ENCODE measurements around the gene NCOA7.

The NCOA7 gene

GRCh38 chr6:125794342-125795137, 3.8 kb downstream of the NCOA7 start:
- no peak for ATAC-seq
- TF ChIP-seq ISL1 (CRISPR knock-in tag; IDR thresholded peaks at IDR 0.05) (peak; percentile 76), TSHZ2 (CRISPR knock-in tag; IDR thresholded peaks at IDR 0.05) (no peak), SNAI2 (CRISPR knock-in tag; IDR thresholded peaks at IDR 0.05) (no peak), ZFP3 (CRISPR knock-in tag; IDR thresholded peaks at IDR 0.05) (no peak), ARNTL (CRISPR knock-in tag; IDR thresholded peaks at IDR 0.05; ENCODE audit: borderline replicate concordance, low read depth) (no peak), TOX (CRISPR knock-in tag; IDR thresholded peaks at IDR 0.05; ENCODE audit: borderline replicate concordance) (no peak), PPARA (CRISPR knock-in tag; IDR thresholded peaks at IDR 0.05; ENCODE audit: borderline replicate concordance) (no peak), ZNF565 (CRISPR knock-in tag; conservative IDR thresholded peaks at IDR 0.05; ENCODE audit: low read depth) (no peak), CSRNP3 (CRISPR knock-in tag; IDR thresholded peaks at IDR 0.05) (peak; percentile 70; the same call in 1 of the 2 replicates), CSDC2 (CRISPR knock-in tag; IDR thresholded peaks at IDR 0.05) (no peak), POU6F1 (CRISPR knock-in tag; IDR thresholded peaks at IDR 0.05; ENCODE audit: borderline replicate concordance, low read depth) (no peak), PATZ1 (CRISPR knock-in tag; IDR thresholded peaks at IDR 0.05; ENCODE audit: borderline replicate concordance) (no peak), BACH2 (CRISPR knock-in tag; IDR thresholded peaks at IDR 0.05; ENCODE audit: borderline replicate concordance) (no peak), RARB (CRISPR knock-in tag; IDR thresholded peaks at IDR 0.05) (no peak), CREB5 (CRISPR knock-in tag; IDR thresholded peaks at IDR 0.05; ENCODE audit: low read depth) (peak; percentile 52; the same call in 1 of the 2 replicates), TCF4 (CRISPR knock-in tag; IDR thresholded peaks at IDR 0.05; ENCODE audit: borderline replicate concordance) (no peak), ZNF70 (CRISPR knock-in tag; IDR thresholded peaks at IDR 0.05) (no peak), ZNF8 (CRISPR knock-in tag; IDR thresholded peaks at IDR 0.05) (no peak), OSR1 (CRISPR knock-in tag; IDR thresholded peaks at IDR 0.05) (no peak), ESRRG (CRISPR knock-in tag; IDR thresholded peaks at IDR 0.05) (0 out of 2 replicates have a peak, but pooled peaks have one; percentile 44), ZFP30 (CRISPR knock-in tag; IDR thresholded peaks at IDR 0.05) (no peak), GLIS3 (CRISPR knock-in tag; IDR thresholded peaks at IDR 0.05) (no peak), ZC3H10 (CRISPR knock-in tag; IDR thresholded peaks at IDR 0.05) (no peak)

GRCh38 chr6:125795301-125795700, 4.5 kb downstream of the NCOA7 start:
- TF ChIP-seq CREB5 (CRISPR knock-in tag; IDR thresholded peaks at IDR 0.05; ENCODE audit: low read depth), result no peak
- TF ChIP-seq RARB (CRISPR knock-in tag; IDR thresholded peaks at IDR 0.05), result no peak
- no peak for TF ChIP-seq PATZ1 (CRISPR knock-in tag; IDR thresholded peaks at IDR 0.05; ENCODE audit: borderline replicate concordance)
- no peak for TF ChIP-seq ISL1 (CRISPR knock-in tag; IDR thresholded peaks at IDR 0.05)
- TF ChIP-seq OSR1 (CRISPR knock-in tag; IDR thresholded peaks at IDR 0.05), result no peak
- TF ChIP-seq ZFP30 (CRISPR knock-in tag; IDR thresholded peaks at IDR 0.05), result no peak
- TF ChIP-seq SNAI2 (CRISPR knock-in tag; IDR thresholded peaks at IDR 0.05), result no peak
- ATAC-seq, result no peak
